ENCODE data around the gene GTF2A1.

- no peak for TF ChIP-seq CTCF (IDR thresholded peaks at IDR 0.05)
- TF ChIP-seq POLR2A (IDR thresholded peaks at IDR 0.05): no peak
Measured at GRCh38 chr14:81265636-81266169, 44.9 kb upstream of the GTF2A1 start.
